ENCODE data around the gene MTCH2.
"Not testable (repeated sequence)": the region's sequence is repeated elsewhere in the genome, so short reads cannot be mapped to it uniquely, and the experiment has no call there.

The MTCH2 gene

DNA sequence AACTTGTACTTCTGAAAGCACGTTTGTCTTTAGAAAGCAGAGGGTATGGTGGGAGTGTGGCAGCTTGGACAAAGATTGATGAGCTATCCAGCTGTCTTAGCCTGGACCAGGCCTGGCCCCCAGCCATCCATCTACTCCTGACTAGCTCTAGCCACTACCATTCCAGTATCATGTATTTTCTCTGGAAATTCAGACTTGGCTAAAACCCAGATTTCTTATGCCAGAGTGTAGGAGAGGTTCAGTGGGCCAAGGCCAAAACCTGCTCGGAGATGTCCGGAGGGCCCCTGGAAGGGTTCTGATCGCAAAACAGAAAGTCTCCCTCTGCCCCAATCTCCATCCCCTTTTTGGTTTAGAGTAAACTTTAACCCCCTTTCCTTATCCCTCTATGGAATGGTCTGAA, 24.8 kb upstream of the MTCH2 start:
- peak; percentile 21 for DNase-seq
- no peaks in the 10 kb centered on the region for H3K9me3 Mint-ChIP-seq
- no peak overlapping the region for H3K4me3 Mint-ChIP-seq
- peak overlapping the region; percentile 84 for H3K27ac Mint-ChIP-seq
- TF ChIP-seq CTCF (IDR thresholded peaks at IDR 0.05): no peak
- peaks cover 6% of the 10 kb centered on the region for H3K27me3 Mint-ChIP-seq (ENCODE audit: low read depth, poor library complexity)
- H3K36me3 Mint-ChIP-seq (ENCODE audit: low read depth): no peaks in the 10 kb centered on the region
- peaks cover 25% of the 10 kb centered on the region for H3K4me1 Mint-ChIP-seq

DNA sequence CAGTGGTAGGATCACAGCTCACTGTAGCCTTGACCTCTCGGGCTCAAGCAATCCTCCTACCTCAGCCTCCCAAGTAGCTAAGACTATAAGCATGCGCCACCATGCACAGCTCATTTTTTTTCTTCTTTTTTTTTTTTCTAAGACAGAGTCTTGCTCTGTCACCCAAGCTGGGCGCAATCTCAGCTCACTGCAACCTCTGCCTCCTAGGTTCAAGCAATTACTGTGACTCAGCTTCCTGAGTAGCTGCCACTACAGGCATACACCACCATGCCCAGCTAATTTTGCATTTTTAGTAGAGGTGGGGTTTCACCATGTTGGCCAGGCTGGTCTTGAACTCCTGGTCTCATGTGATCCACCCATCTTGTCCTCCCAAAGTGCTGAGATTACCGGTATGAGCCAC, 22.6 kb upstream of the MTCH2 start:
- H3K36me3 Mint-ChIP-seq (ENCODE audit: low read depth); H3K27me3 Mint-ChIP-seq (ENCODE audit: low read depth, poor library complexity); DNase-seq; H3K4me3 Mint-ChIP-seq; H3K27ac Mint-ChIP-seq; H3K9me3 Mint-ChIP-seq: not testable (repeated sequence)
- peaks cover 25% of the 10 kb centered on the region for H3K4me1 Mint-ChIP-seq

DNA sequence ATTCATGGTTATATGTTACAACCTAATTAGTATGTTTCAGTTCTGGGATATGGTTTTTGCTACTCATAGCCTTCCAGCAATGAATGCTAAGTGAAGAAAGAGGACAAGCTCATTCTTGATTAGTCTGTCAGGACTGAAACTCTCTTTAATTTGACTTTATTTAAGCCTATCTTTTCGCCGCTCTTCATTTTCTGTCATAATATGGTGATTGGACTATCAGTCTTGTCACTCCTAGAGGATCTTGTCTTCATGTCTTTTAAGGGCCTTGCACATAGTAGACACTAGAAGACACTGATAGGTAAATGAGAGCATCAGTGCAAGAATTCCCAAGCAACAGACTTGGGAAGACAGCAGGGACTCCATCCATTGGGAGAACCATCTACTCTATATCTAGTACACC, 18.9 kb upstream of the MTCH2 start:
- H3K4me1 Mint-ChIP-seq: no peaks in the 10 kb centered on the region

DNA sequence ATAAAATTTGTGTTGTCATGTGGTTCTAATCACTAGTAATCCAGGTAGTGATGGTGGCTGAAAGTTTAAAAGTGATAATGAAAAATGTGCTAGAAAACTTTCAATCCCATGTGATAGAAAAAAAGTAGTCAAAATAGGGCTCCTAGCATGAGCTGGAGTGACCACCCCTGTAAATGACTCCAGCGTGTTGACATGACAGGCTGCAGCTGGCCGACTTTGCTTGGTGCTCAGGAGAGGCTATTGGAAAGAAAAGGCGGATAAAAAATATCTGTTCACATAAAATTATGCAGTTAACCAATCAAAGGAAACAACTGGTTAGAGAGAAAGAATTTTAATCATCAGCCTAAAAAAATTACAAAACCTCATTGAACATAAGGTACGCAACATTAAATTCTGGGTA, 16.9 kb upstream of the MTCH2 start:
- no peaks in the 10 kb centered on the region for H3K4me1 Mint-ChIP-seq
- no peaks in the 10 kb centered on the region for H3K36me3 Mint-ChIP-seq (ENCODE audit: low read depth)
- peaks cover 12% of the 10 kb centered on the region for H3K27me3 Mint-ChIP-seq (ENCODE audit: low read depth, poor library complexity)
- no peak overlapping the region for H3K27ac Mint-ChIP-seq
- TF ChIP-seq CTCF (IDR thresholded peaks at IDR 0.05): no peak
- no peaks in the 10 kb centered on the region for H3K9me3 Mint-ChIP-seq
- DNase-seq: no peak
- no peak overlapping the region for H3K4me3 Mint-ChIP-seq

More for the DNA sequence above, 18.9 kb upstream of the MTCH2 start:
- no peaks in the 10 kb centered on the region for H3K9me3 Mint-ChIP-seq
- TF ChIP-seq CTCF (IDR thresholded peaks at IDR 0.05): no peak
- DNase-seq: no peak
- no peaks in the 10 kb centered on the region for H3K36me3 Mint-ChIP-seq (ENCODE audit: low read depth)
- no peak overlapping the region for H3K27ac Mint-ChIP-seq
- peaks cover 10% of the 10 kb centered on the region for H3K27me3 Mint-ChIP-seq (ENCODE audit: low read depth, poor library complexity)
- no peak overlapping the region for H3K4me3 Mint-ChIP-seq

GRCh38 chr11:47656260-47656885, 14.0 kb upstream of the MTCH2 start:
- H3K27me3 Mint-ChIP-seq (ENCODE audit: low read depth, poor library complexity): peaks cover 11% of the 10 kb centered on the region
- H3K36me3 Mint-ChIP-seq (ENCODE audit: low read depth): peaks cover 5% of the 10 kb centered on the region
- no peak for TF ChIP-seq CTCF (IDR thresholded peaks at IDR 0.05)
- no peaks in the 10 kb centered on the region for H3K4me1 Mint-ChIP-seq
- no peak overlapping the region for H3K27ac Mint-ChIP-seq
- peaks cover 18% of the 10 kb centered on the region for H3K9me3 Mint-ChIP-seq
- H3K4me3 Mint-ChIP-seq: no peak overlapping the region
- no peak for DNase-seq

GRCh38 chr11:47651818-47652469, 9.6 kb upstream of the MTCH2 start:
- H3K27ac Mint-ChIP-seq: no peak overlapping the region
- peaks cover 20% of the 10 kb centered on the region for H3K9me3 Mint-ChIP-seq
- H3K27me3 Mint-ChIP-seq (ENCODE audit: low read depth, poor library complexity): peaks cover 19% of the 10 kb centered on the region
- TF ChIP-seq CTCF (IDR thresholded peaks at IDR 0.05): no peak
- H3K4me3 Mint-ChIP-seq: no peak overlapping the region
- H3K4me1 Mint-ChIP-seq: no peaks in the 10 kb centered on the region
- H3K36me3 Mint-ChIP-seq (ENCODE audit: low read depth): peaks cover 5% of the 10 kb centered on the region
- DNase-seq: no peak

Data from nephron progenitor cell (in vitro differentiated cells).